Panc1 (cell line): ENCODE results near the gene SLC25A42. TPM values are rescaled to one million over a fixed set of nuclear protein-coding genes. Genes with fewer than 3 reads are reported as not detected.
"Not testable (repeated sequence)": the region's sequence is repeated elsewhere in the genome, so short reads cannot be mapped to it uniquely, and the experiment has no call there.

Source experiments
- ATAC-seq: fragments of 200-7000 bp; cut with Tn5 transposase; 2 replicates; pipeline ENCODE4 v1.9.1; 2020; ENCODE audit warnings: mild to moderate bottlenecking, moderate library complexity
- BruUV-seq: library from RNA; stranded (reverse); fragments of 400-500 nt; replicated peaks from 2 replicates; lab custom pipeline; 2021; lab: Mats Ljungman, UMichigan
- CTCF ChIA-PET: fragments of 300-600 bp; sonication (Branson Sonifier 250); formaldehyde crosslinking; loops from one replicate; lab custom pipeline; 2022; ENCODE audit warnings: antibody characterized with exemption; lab: Charles Lee
- POLR2A ChIA-PET: fragments of 300-600 bp; sonication (Branson Sonifier 250); formaldehyde crosslinking; loops from one replicate; lab custom pipeline; 2022; ENCODE audit warnings: antibody characterized with exemption; lab: Charles Lee
- DNase-seq: peaks from one replicate; pipeline ENCODE4 v3.0.0-alpha.2; 2010; ENCODE audit warnings: low read depth, low spot score
- H3K27ac ChIP-seq: 2 replicates; pipeline ENCODE4 v1.5.1; 2011; ENCODE audit warnings: mild to moderate bottlenecking, low read length, inconsistent platforms
- H3K27me3 ChIP-seq: fragments of 200-500 bp; sonication (Bioruptor generic); 2 replicates; pipeline ENCODE4 v1.6.0; 2014; ENCODE audit warnings: low read length, inconsistent platforms; ENCODE audit not compliant: control insufficient read depth, insufficient read depth
- H3K36me3 ChIP-seq: fragments of 200-500 bp; sonication (Bioruptor generic); 2 replicates; pipeline ENCODE4 v1.5.1; 2014; ENCODE audit warnings: inconsistent platforms, mild to moderate bottlenecking, low read length, moderate library complexity; ENCODE audit not compliant: control insufficient read depth, insufficient read depth
- H3K4me1 ChIP-seq: 2 replicates; pipeline ENCODE4 v1.5.1; 2011; ENCODE audit warnings: inconsistent platforms, mild to moderate bottlenecking, low read length, moderate library complexity; ENCODE audit not compliant: control insufficient read depth, insufficient read depth
- H3K4me3 ChIP-seq, 2 experiments: 2 replicates each; pipeline ENCODE4 v1.5.1; 2011 to 2012; ENCODE audit warnings: low read depth in 2 of 2, low read length in 2 of 2, mild to moderate bottlenecking in 2 of 2, inconsistent platforms in 1 of 2, moderate library complexity in 1 of 2
- H3K9me3 ChIP-seq: fragments of 200-500 bp; sonication (Bioruptor generic); 2 replicates; pipeline ENCODE4 v1.5.1; 2014; ENCODE audit warnings: low read depth, mild to moderate bottlenecking, inconsistent platforms, low read length, moderate library complexity; ENCODE audit not compliant: control insufficient read depth, insufficient read depth
- CTCF ChIP-seq: fragments of 450-650 bp; IDR thresholded peaks from 2 replicates; pipeline ENCODE4 v1.5.1; 2017; ENCODE audit warnings: mild to moderate bottlenecking
- POLR2AphosphoS5 ChIP-seq: IDR thresholded peaks from 2 replicates; pipeline ENCODE4 v1.6.1; 2012; ENCODE audit warnings: mild to moderate bottlenecking, low read depth, low read length, moderate library complexity
- REST ChIP-seq, 2 experiments: IDR thresholded peaks; 2 replicates each; pipeline ENCODE4 v1.6.1; 2011 to 2012; ENCODE audit warnings: low read depth in 2 of 2, control low read depth in 1 of 2, low read length in 1 of 2, mild to moderate bottlenecking in 1 of 2, moderate library complexity in 1 of 2; ENCODE audit not compliant: insufficient read depth in 1 of 2
- SIN3A ChIP-seq: IDR thresholded peaks from 2 replicates; pipeline ENCODE4 v1.6.1; 2012; ENCODE audit warnings: low read depth, mild to moderate bottlenecking, low read length, moderate library complexity, borderline replicate concordance; ENCODE audit not compliant: insufficient read depth
- TCF7L2 ChIP-seq: IDR thresholded peaks from 2 replicates; pipeline ENCODE4 v1.6.1; 2011; ENCODE audit warnings: mild to moderate bottlenecking, low read depth, low read length, inconsistent platforms
- in situ Hi-C: cut with HindIII; loops from 2 replicates; pipeline ENCODE4 v1.10.0; 2016; ENCODE audit warnings: low sequenced_read_pairs, low pct_unique_long_range_greater_than_20kb
- intact Hi-C: fragments of 100-400 bp; cut with micrococcal nuclease; formaldehyde crosslinking; loops from one replicate; pipeline ENCODE4 v1.10.0; 2022; ENCODE audit not compliant: unreplicated experiment
- total RNA-seq: library from RNA; stranded (reverse); gene quantifications from one replicate; pipeline ENCODE4 v1.2.1, GENCODE V29; 2021; ENCODE audit not compliant: unreplicated experiment

SLC25A42 gene
- total RNA-seq, 1 experiment from 2014 or later = 2.6 TPM

DNA sequence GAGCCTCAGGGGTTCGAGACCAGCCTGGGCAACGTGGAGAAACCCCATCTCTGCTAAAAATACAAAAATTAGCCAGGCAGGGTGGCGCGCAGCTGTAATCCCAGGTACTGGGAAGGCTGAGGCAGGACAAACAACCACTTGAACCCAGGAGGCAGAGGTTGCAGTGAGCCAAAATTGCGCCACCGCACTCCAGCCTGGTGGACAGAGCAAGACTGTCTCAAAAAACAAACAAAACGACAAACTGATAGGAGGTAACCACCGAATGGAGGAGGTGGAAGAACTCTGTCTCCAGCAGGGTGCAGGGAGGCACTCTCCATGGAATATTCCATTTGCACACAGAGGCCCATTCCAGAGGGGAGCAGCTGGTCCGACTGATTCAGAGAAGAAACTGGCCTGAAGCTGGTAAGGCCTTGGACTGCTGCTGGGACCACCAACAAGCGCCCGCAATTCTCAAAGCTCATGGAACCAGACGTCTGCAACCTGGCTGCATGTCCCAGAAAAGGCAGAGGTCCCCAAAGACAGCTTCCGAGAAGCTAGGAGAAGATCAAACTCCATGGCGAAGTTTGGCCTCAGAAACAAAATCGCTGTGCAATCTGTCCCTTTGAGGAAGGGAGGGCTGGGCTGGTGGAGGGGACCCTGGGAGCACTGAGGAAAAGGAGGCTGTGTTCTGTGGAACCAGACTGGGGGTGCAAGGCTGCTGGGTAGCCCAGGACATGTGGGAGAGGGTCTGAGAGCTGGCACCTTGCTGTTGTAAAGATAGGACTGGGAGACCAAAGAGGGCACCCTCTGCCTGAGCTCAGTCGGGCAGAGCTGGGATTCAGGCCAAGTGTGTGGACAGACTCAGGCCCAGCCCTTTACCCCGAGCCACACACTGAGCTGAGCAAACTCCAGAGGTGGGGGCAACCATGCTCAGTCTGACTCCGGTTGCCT lies 35.2 kb downstream of the SLC25A42 start:
- Histone ChIP-seq H3K9me3 (no peaks in the 10 kb centered on the region), H3K4me1 (no peaks in the 10 kb centered on the region), H3K4me3 (no peak overlapping the region), H3K27ac (no peak overlapping the region), H3K36me3 (no peaks in the 10 kb centered on the region), H3K27me3 (no peaks in the 10 kb centered on the region)
- no peak for DNase-seq
- ChIA-PET CTCF (no interaction called here), POLR2A (no interaction called here)
- BruUV-seq = no TSS peak
- TF ChIP-seq TCF7L2 (no peak), POLR2AphosphoS5 (no peak), REST (IDR thresholded peaks at IDR 0.05; ENCODE audit: insufficient read depth in 1 of 2, low read depth in 2 of 2, low read length in 1 of 2) (no peak), SIN3A (no peak), CTCF (no peak)
- in situ Hi-C loops (no loop called here), intact Hi-C loops (no loop called here)
- peak; percentile 56; the same call in 1 of the 2 replicates for ATAC-seq

DNA sequence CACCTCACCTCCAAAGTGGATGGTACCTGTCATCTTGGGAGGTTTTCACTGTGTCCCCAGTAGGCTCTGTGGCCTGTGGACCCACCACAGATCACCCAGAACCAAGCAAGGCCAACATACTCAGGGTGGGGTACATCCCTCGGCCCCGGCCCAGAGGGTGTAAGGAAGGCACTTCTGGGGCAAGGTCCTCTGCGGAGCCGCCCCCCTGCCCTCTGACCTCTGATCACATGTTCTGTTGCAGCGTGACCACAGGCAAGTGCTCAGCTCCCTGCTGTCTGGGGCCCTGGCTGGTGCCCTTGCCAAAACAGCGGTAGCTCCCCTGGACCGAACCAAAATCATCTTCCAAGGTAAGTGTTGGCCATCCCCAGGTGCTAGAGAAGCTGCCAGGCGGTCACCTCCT lies 37.7 kb downstream of the SLC25A42 start:
- H3K9me3 ChIP-seq = no peaks in the 10 kb centered on the region
- ChIA-PET CTCF (no interaction called here), POLR2A (no interaction called here)
- no peak for DNase-seq
- H3K4me1 ChIP-seq = no peaks in the 10 kb centered on the region
- no TSS peak for BruUV-seq
- H3K4me3 ChIP-seq = no peak overlapping the region
- no peak overlapping the region for H3K27ac ChIP-seq
- in situ Hi-C loops = no loop called here
- no peaks in the 10 kb centered on the region for H3K27me3 ChIP-seq
- intact Hi-C loops = no loop called here
- TF ChIP-seq TCF7L2 (no peak), REST (IDR thresholded peaks at IDR 0.05; ENCODE audit: insufficient read depth in 1 of 2, low read depth in 2 of 2, low read length in 1 of 2) (no peak), CTCF (no peak), POLR2AphosphoS5 (no peak), SIN3A (no peak)
- no peaks in the 10 kb centered on the region for H3K36me3 ChIP-seq
- ATAC-seq = no peak

GRCh38 chr19:19102566-19102965 lies 38.8 kb downstream of the SLC25A42 start:
- ATAC-seq, intact Hi-C loops, in situ Hi-C loops: not testable (repeated sequence)

More at GRCh38 chr19:19102566-19102965, 38.8 kb downstream of the SLC25A42 start:
- BruUV-seq, H3K27me3 ChIP-seq, H3K4me3 ChIP-seq, H3K9me3 ChIP-seq, POLR2A ChIA-PET, H3K27ac ChIP-seq, H3K36me3 ChIP-seq, DNase-seq, CTCF ChIA-PET, H3K4me1 ChIP-seq: not testable (repeated sequence)
